ENCODE data around the gene BLOC1S3.
"Not testable (repeated sequence)": the region's sequence is repeated elsewhere in the genome, so short reads cannot be mapped to it uniquely, and the experiment has no call there.

Gene BLOC1S3

DNA sequence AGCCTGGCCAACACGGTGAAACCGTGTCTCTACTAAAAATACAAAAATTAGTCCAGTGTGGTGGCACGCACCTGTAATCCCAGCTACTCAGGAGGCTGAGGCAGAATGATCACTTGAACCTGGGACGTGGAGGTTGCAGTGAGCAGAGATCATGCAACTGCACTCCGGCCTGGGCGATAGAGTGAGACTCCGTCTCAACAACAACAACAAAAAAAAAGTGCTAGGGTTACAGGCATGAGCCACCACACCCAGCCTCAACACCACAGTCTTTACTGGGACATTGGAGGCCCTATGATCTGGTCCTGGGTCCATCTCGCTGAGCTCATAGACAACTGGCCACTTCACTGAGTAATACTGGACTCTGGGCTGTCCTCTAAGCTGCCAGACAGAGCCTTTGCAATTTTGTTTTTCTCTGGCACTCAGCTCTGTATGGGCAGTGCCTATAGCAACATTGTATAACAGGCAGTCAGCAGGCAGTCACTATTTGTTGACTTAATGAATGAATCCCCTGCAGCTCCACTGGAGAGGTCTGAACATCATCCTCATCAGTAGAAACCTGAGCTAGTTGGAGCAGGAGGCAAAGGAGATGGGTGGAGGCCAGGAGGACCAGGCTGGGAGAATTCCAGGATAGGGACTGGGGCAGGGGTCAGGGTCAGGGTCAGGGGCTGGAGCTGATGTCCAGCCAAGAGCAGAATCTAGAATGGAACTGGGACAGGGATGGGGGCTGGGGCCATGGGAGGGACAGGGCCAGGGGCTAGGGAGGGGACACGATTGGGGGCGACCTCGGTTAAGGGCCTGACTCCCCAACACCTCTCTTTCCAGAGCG is 8.1 kb downstream of the BLOC1S3 start:
- no peak for DNase-seq

DNA sequence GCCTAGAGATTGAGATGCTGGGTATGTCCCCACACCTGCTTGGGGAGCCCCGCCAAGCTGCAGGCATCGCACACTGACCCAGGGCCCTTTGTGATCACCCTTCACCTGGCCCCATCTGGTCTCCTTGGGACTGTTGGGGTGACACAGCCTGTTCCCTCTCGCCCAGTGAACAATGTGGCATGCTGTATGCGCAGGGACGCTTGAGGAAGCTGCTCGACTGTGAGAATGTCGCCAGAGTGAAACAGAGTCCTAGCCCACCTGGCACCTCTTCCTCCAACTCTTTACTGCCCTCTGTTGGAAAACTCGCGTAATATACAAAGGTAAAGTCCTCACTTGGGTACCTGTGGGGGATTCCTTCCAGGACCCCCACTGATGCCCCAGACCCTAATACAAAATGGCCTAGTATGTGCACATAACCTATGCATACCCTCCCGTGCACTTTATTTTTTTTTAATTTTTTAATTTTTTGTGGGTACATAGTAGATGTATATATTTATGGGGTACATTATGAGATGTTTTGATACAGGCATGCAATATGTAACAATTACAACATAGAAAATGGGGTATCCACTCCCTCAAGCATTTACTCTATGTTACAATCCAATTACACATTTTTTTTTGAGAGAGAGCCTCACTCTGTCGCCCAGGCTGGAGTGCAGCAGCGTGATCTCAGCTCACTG is 9.0 kb downstream of the BLOC1S3 start:
- DNase-seq: no peak

DNA sequence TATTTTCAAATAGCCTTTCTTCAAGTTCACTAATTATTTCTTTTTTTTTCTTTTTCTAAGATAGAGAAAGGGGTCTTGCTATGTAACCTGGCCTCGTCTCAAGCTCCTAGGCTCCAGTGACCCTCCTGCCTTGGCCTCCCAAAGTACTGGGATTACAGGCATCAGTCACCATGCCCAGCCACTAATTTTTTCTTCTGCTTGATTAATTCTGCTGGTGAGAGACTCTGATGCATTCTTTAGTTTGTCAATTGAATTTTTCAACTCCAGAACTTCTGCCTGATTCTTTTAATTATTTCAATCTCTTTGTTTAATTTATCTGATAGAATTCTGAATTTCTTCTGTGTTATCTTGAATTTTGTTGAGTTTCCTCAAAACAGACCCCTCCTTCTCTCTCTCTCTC is 11.4 kb downstream of the BLOC1S3 start:
- DNase-seq: no peak

GRCh38 chr19:45191375-45191774 is 12.8 kb downstream of the BLOC1S3 start:
- no peak for DNase-seq

- DNase-seq: no peak
Measured at GRCh38 chr19:45195764-45196163, 17.2 kb downstream of the BLOC1S3 start.

DNA sequence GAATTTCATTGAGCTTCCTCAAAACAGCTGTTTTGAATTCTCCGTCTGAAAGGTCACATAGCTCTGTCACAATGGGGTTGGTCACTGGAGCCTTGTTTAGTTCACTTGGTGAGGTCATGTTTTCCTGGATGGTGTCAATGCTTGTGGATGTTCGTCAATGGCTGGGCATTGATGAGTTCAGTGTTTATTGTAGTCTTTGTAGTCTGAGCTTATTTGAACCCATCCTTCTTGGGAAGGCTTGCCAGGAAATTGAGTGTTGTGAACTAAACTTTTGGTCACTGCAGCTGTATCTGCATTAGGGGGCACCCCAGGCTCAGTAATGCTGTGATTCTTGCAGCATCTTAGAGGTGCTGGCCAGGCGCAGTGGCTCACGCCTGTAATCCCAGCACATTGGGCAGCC is 22.0 kb downstream of the BLOC1S3 start:
- DNase-seq: no peak

DNA sequence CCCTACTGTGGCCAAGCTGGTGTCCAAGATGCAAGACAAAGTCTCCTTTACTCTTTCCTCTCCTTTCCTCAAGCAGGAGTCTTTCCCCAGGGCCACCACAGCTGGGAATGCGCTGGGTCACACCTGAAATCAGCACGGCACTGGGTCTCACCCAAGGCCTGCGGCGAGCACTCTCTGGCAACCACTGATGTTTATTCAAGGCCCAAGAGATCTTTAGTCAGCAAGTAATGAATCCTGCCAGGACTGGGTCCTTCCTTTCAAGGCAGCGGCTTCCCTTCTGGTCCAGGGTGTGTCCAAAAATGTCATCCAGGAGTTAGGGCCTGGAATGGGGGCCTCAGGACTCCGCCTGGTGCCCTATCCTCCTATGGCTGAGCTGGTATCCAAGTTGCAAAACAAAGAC is 24.1 kb downstream of the BLOC1S3 start:
- no peak for DNase-seq

GRCh38 chr19:45205810-45206209 is 27.2 kb downstream of the BLOC1S3 start:
- no peak for DNase-seq

DNA sequence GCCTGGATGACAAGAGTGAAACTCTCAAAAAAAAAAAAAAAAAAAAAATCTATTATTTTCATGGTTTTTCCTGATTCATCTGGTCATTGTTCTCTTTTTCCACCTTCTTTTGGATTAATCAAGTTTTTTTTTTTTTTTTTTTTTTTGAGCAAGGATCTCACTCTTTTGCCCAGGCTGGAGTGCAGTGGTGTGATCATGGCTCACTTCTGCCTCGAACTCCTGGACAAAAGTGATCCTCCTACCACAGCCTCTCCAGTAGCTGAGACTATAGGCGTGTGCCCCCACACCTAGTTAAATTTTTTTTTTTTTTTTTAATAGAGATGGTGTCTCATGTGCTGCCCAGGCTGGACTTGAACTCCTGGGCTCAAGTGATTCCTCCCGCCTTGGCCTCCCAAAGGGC is 27.7 kb downstream of the BLOC1S3 start:
- DNase-seq: no peak

DNA sequence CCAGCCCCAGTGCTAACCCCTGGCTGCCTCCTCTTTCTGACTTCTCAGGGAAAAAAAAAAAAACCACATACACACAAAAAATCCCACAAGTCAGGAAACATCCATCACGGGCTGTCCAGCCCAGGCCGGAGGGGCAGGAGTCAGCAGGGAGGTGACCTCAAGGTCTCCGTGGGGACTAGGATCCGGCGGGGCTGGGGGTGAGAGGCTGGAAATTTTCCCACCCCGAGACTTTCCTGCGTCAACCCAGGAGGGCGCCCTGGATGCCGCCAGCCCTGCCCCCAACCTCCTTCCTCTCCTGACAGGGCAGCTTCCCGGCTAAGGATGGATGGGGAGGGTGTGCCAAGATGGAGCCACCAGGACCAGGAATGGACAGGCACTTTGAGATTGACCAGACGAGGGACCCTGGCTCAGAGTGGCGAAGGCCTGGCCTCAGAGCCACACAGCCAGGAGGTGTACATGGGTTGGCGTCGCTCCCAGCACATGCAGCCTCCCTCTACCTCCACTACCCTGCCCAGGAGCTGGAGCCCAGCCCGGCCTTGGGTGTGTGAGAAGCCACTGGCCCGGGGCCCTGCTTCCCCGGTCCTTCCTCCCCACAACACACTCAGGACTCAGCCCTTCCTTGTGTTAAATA is 33.3 kb downstream of the BLOC1S3 start:
- no peak for DNase-seq

GRCh38 chr19:45213031-45213430 is 34.4 kb downstream of the BLOC1S3 start:
- DNase-seq: no peak

- no peak for DNase-seq
Measured at GRCh38 chr19:45215391-45216191, 37.0 kb downstream of the BLOC1S3 start.

- DNase-seq: no peak
Measured at GRCh38 chr19:45216667-45217066, 38.1 kb downstream of the BLOC1S3 start.

DNA sequence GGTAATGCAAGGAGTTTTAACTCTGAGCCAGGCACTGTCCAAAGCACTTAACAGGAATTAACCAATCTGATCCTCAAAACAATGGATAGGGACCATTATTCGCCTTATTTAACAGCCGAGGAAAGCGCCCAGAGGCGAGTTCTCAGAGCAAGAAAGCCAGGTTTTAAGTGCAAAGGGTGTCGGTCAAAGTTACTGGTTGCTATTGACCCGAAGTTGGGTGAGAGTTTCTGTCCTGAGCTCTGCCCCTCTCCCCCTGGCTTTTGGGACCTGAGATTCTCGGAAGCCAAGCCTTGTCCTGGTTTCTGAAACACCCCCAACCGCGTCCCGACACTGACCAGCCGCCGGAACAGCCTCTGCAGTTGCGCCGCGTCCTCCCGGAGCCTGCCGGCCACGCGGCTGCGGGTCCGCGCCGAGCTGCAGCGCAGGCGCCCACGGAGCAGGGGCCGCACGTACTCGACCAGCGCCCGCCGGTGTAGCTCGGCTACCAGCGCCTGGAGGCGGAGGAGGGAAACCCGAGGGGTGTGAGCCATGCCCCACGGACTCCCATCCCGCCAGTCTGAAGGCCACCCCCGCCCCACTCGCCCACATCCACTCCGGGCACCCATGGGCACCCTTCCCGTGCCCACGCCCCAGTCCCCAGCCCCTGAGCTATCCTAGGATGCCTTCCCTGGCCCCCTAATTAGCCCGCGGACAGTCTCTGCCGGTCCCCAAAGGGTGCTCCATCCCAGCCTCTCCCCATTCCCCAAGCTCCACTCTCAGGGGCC is 38.8 kb downstream of the BLOC1S3 start:
- no peak for DNase-seq

DNA sequence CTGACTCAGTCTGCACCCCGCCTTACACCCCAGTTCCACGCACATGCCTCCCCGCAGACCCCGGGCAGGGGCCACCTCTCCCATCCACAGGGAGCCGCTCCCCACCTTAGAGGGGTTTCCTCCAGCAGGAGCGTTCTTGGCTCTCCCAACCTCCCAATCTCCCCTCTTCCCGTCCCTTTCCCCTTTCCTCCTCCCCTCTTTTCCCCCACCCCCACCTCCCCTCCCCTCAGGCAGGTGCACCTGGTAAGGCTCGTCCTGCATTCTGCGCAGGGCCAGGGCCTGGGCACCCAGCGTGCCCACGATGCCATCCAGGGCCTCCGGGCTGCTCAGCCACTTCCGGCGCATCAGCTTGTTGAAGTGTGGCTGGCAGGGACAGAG is 39.4 kb downstream of the BLOC1S3 start:
- no peak for DNase-seq

DNA sequence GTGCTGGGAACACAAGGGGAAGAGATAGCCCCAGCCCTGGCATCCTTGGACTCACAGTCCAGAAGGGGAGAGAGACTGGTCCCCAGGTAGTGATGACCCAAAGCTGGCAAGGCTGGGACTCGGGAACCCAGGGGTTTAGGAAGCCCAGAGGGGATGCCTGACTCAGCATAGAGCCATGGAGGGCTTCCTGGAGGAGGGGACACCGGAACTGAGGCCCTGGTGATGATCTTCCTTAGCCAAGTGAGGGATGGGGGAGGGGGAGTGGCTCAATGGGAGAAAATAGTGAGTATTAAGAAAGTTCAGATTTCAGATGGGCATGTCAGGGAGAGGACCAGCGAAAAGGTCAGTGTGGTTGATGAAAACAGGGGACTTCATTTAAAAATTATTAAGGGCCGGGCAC is 39.8 kb downstream of the BLOC1S3 start:
- DNase-seq: no peak

DNA sequence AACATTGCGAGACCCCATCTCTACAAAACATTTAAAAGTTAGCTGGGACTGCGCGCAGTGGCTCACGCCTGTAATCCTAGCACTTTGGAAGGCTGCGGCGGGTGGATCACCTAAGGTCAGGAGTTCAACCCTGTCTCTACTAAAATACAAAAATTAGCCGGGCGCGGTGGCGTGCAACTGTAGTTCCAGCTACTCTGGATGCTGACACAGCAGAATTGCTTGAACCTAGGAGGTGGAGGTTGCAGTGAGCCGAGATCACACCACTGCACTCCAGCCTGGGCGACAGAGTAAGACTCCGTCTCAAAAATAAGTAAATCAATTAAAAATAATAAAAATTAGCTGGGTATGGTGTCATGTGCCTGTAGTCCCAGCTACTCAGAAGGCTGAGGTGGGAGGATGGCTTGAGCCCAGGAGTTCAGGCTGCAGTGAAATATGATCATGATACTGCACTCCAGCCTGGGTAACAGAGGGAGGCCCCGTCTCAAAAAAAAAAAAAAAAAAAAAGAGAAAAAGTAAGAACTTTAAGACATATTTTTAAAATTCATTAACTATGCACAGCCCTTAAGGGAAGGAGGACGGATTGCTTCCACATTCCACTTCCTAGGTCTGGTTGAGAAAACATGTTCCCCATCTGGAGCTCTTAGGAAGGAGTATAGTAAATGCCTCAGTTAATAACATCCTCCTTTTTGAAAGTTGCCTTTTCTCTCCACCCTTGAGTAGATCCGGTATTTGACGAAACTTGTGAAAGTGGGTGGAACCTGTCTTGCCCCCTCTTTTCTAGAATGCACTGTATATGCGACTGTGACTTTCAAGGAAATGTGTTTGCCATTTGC is 40.5 kb downstream of the BLOC1S3 start:
- no peak for DNase-seq

DNA sequence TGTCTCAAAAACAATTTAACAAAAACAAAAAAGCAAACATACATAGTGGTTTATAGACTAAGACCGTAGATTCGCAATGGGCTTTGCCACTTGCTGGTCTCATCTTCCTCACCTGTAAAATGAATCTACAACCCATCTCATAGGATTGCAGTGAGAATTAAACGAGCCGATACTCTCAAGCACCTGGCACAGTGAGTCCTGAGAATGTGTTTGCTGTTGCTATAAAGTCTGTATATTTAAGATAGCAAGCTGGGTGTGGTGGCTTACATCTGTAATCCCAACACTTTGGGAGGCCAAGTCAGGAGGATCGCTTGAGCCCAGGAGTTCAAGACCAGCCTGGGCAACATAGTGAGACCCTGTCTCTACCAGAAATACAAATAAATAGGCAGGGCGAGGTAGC is 44.1 kb downstream of the BLOC1S3 start:
- DNase-seq: no peak

DNA sequence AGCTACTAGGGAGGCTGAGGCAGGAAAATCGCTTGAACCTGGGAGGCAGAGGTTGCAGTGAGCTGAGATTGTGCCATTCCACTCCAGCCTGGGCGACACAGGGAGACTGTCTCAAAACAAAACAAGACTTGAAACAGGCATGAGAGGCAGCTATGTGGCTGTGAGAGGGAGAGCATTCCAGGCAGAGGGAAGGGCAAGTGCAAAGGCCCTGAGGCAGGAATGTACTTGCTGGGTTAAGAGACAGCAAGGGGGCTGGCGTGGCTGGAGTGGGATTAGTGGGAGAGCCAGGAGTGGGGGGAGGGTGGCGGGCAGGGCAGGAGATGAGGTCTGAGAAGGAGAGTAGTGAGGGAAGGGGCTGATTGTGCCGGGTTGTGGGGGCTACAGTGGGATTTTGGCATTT is 45.3 kb downstream of the BLOC1S3 start:
- DNase-seq: no peak

DNA sequence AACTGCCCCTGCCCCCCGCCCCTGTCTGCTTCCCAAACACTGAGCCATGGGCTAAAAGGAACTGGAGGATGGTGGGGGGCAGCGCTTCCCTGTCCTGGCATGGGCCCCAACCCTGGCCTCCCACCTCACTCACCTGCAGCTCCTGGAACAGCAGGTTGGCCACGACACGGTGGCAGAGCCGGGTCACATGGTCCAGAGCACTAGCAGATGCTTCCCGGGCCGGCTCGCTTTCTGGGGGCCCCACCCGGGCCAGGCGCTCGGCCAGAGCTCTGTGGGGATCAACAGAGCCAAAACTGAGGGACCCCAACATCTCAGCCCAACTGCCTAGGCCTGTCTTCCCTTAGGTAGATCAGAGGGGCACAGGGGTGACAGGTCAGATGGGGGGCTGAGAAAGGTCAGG is 46.1 kb downstream of the BLOC1S3 start:
- no peak for DNase-seq

DNA sequence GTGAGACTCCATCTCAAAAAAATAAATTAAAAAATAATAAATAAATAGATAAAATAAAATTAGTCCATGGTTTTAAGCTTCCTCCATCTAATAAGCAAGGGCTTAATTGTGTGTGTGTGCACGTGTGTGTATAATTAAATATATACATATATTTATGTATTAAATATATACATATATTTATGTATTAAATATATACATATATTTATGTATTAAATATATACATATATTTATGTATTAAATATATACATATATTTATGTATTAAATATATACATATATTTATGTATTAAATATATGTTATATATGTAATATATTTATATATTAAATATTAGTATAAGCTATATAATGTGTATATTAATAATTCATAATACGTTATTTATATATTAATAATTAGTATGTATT is 50.5 kb downstream of the BLOC1S3 start:
- DNase-seq: not testable (repeated sequence)

Measured in bone marrow (tissue), 2 donors.